Liver (tissue), 9 donors: Measurements from ENCODE around the gene GNA15. TPM values are rescaled to one million over a fixed set of nuclear protein-coding genes. Genes with fewer than 3 reads are reported as not detected.

Source experiments
- DNase-seq: peaks from one replicate; pipeline ENCODE4 v3.0.0-alpha.2; 2017; ENCODE audit warnings: low spot score
- H3K27ac ChIP-seq, 2 donors: one replicate each; pipeline ENCODE4 v1.7.0; 2013; ENCODE audit warnings: inconsistent platforms in 2 of 2, low read length in 2 of 2, control low read depth in 1 of 2, low read depth in 1 of 2, mild to moderate bottlenecking in 1 of 2
- H3K27me3 ChIP-seq, 4 donors: one replicate each; pipeline versions ENCODE4 v1.6.1 to v1.7.0; 2013; ENCODE audit warnings: low read length in 3 of 4, inconsistent platforms in 1 of 4, mild to moderate bottlenecking in 1 of 4, moderate library complexity in 1 of 4; ENCODE audit not compliant: control insufficient read depth in 4 of 4, insufficient read depth in 4 of 4
- H3K36me3 ChIP-seq, 4 donors: one replicate each; pipeline versions ENCODE4 v1.6.1 to v1.7.0; 2013; ENCODE audit warnings: low read length in 3 of 4, mild to moderate bottlenecking in 3 of 4, low read depth in 1 of 4, moderate library complexity in 1 of 4; ENCODE audit not compliant: control insufficient read depth in 4 of 4, insufficient read depth in 3 of 4
- H3K4me1 ChIP-seq, 4 donors: one replicate each; pipeline versions ENCODE4 v1.6.1 to v1.7.0; 2013; ENCODE audit warnings: low read length in 3 of 4, mild to moderate bottlenecking in 3 of 4, moderate library complexity in 1 of 4; ENCODE audit not compliant: control insufficient read depth in 4 of 4, insufficient read depth in 4 of 4
- H3K4me3 ChIP-seq, 3 donors: one replicate each; pipeline versions ENCODE4 v1.6.1 to v1.7.0; 2013; ENCODE audit warnings: low read length in 3 of 3, control low read depth in 1 of 3, low read depth in 1 of 3, mild to moderate bottlenecking in 1 of 3
- H3K9ac ChIP-seq, 2 donors: one replicate each; pipeline ENCODE4 v1.7.0; 2013; ENCODE audit warnings: low read length in 2 of 2, mild to moderate bottlenecking in 2 of 2, moderate library complexity in 2 of 2, control low read depth in 1 of 2, low read depth in 1 of 2
- H3K9me3 ChIP-seq, 4 donors: one replicate each; pipeline versions ENCODE4 v1.6.1 to v1.7.0; 2013; ENCODE audit warnings: low read length in 3 of 4; ENCODE audit not compliant: control insufficient read depth in 4 of 4
- EGR1 ChIP-seq, 2 donors: IDR thresholded peaks; 2 replicates each; pipeline ENCODE4 v1.6.1; 2016 to 2018; ENCODE audit warnings: antibody characterized with exemption in 2 of 2, low read depth in 2 of 2
- FOXA1 ChIP-seq: IDR thresholded peaks from 2 replicates; pipeline ENCODE4 v1.6.1; 2016; ENCODE audit warnings: antibody characterized with exemption
- FOXA2 ChIP-seq: IDR thresholded peaks from 2 replicates; pipeline ENCODE4 v1.6.1; 2016; ENCODE audit warnings: antibody characterized with exemption
- GABPA ChIP-seq, 2 donors: IDR thresholded peaks in 1 of 2; conservative IDR thresholded peaks in 1 of 2; 2 replicates each; pipeline ENCODE4 v1.6.1; 2016; ENCODE audit warnings: antibody characterized with exemption in 2 of 2, mild to moderate bottlenecking in 1 of 2, moderate library complexity in 1 of 2
- HNF4A ChIP-seq, 2 donors: conservative IDR thresholded peaks; 2 replicates each; pipeline ENCODE4 v1.6.1; 2016; ENCODE audit warnings: antibody characterized with exemption in 2 of 2, mild to moderate bottlenecking in 2 of 2
- JUND ChIP-seq, 2 donors: IDR thresholded peaks; 2 replicates each; pipeline ENCODE4 v1.6.1; 2016; ENCODE audit warnings: antibody characterized with exemption in 2 of 2
- RAD21 ChIP-seq, 2 donors: IDR thresholded peaks; 2 replicates each; pipeline ENCODE4 v1.6.1; 2016; ENCODE audit warnings: antibody characterized with exemption in 2 of 2, mild to moderate bottlenecking in 2 of 2
- RXRA ChIP-seq, 2 donors: IDR thresholded peaks; 2 replicates each; pipeline ENCODE4 v1.6.1; 2017 to 2018; ENCODE audit warnings: antibody characterized with exemption in 2 of 2, mild to moderate bottlenecking in 1 of 2
- SP1 ChIP-seq: IDR thresholded peaks from 2 replicates; pipeline ENCODE4 v1.6.1; 2018; ENCODE audit warnings: antibody characterized with exemption, mild to moderate bottlenecking
- TAF1 ChIP-seq: conservative IDR thresholded peaks from 2 replicates; pipeline ENCODE4 v1.6.1; 2016; ENCODE audit warnings: antibody characterized with exemption, mild to moderate bottlenecking
- YY1 ChIP-seq: IDR thresholded peaks from 2 replicates; pipeline ENCODE4 v1.6.1; 2016; ENCODE audit warnings: antibody characterized with exemption, mild to moderate bottlenecking
- WGBS: extraction: QIAGEN DNeasy Blood & Tissue Kit; methylation state at CpG from one replicate; pipeline ENCODE4 v1.1.7; 2013; 5-methylcytosine and 5-hydroxymethylcytosine counted together
- polyA plus RNA-seq, 2 donors: library from polyadenylated mRNA; stranded (reverse) in 1 of 2; unstranded in 1 of 2; fragments of 200-250 nt in 1 of 2; fragments of >200 nt in 1 of 2; fragmentation: Nextera tagmentation in 1 of 2; extraction: Ambion mirVana in 1 of 2; gene quantifications; one replicate each; pipeline versions ENCODE4 v1.2.1 to v1.2.3, GENCODE V29; 2013 to 2015
- total RNA-seq, 2 donors: library from RNA; depleted of rRNA; stranded (reverse); fragments of >200 nt; gene quantifications; one replicate each; pipeline ENCODE4 v1.2.3, GENCODE V29; 2014
- TF ChIP-seq, protein P1 (sequence below): IDR thresholded peaks from 2 replicates; pipeline ENCODE4 v1.6.1; 2016; ENCODE audit warnings: antibody characterized with exemption
- TF ChIP-seq, protein P2 (sequence below): fragments of 150-350 bp; IDR thresholded peaks from 2 replicates; pipeline ENCODE4 v1.5.1; 2017; ENCODE audit warnings: improper control_type of control experiment, low read depth, low read length; ENCODE audit not compliant: missing input control
- TF ChIP-seq, protein P3 (sequence below): IDR thresholded peaks from 2 replicates; pipeline ENCODE4 v1.6.1; 2016; ENCODE audit warnings: antibody characterized with exemption
- TF ChIP-seq, protein P4 (sequence below): IDR thresholded peaks from 2 replicates; pipeline ENCODE4 v1.6.1; 2016; ENCODE audit warnings: antibody characterized with exemption
- TF ChIP-seq, protein P5 (sequence below): IDR thresholded peaks from 2 replicates; pipeline ENCODE4 v1.6.1; 2016; ENCODE audit warnings: antibody characterized with exemption, mild to moderate bottlenecking
- donor health status: healthy.
- donor health status: healthy.
- donor health status: healthy.
- donor health status: healthy.
- donor health status: healthy.

GNA15 gene
- total and polyA plus RNA-seq, 4 donors, result 0.11 to 10.4 (median 1.4) TPM

DNA sequence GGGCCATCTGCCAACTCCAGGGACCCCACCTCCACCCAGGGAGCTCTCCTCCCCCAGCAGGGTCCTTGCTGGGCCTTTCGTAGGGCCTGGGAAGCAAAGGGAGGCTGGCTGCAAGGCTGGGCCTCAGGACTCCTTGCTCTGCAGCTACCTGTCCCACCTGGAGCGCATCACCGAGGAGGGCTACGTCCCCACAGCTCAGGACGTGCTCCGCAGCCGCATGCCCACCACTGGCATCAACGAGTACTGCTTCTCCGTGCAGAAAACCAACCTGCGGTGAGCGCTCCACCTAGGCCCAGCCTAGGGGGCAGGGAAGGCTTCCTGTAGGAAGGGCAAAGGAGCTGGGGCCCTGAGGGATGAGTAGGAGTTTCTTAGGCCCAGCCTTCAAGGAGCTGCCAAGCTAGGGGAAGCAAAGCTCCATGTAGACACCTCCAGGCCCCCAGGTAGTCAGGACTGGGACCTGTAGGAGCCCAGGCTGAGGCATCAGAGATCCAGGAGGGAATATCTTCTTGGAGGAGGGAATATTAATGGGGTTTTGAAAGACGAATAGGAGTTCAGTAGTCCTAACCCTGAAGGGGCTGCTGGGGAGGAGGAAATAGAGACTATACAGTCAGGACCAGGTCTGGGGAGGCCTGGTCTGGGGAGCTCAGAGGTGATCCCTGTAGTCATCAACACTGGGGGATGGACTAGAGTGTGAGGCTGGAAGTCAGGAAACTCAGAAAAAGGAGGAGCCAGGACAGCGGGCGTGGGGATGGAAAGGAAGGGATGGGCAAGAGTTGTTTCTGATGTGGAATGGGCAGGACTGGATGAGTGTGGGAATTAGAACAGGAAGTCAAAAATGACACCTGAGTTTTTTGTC, 16.0 kb downstream of the GNA15 start:
- H3K36me3 ChIP-seq, result no peaks in the 10 kb centered on the region
- DNase-seq, result no peak
- H3K4me3 ChIP-seq, result no peak overlapping the region
- H3K9me3 ChIP-seq, result no peaks in the 10 kb centered on the region
- TF ChIP-seq TAF1, result no peak
- TF ChIP-seq, protein P1, sequence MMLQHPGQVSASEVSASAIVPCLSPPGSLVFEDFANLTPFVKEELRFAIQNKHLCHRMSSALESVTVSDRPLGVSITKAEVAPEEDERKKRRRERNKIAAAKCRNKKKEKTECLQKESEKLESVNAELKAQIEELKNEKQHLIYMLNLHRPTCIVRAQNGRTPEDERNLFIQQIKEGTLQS, result no peak
- TF ChIP-seq, protein P2, sequence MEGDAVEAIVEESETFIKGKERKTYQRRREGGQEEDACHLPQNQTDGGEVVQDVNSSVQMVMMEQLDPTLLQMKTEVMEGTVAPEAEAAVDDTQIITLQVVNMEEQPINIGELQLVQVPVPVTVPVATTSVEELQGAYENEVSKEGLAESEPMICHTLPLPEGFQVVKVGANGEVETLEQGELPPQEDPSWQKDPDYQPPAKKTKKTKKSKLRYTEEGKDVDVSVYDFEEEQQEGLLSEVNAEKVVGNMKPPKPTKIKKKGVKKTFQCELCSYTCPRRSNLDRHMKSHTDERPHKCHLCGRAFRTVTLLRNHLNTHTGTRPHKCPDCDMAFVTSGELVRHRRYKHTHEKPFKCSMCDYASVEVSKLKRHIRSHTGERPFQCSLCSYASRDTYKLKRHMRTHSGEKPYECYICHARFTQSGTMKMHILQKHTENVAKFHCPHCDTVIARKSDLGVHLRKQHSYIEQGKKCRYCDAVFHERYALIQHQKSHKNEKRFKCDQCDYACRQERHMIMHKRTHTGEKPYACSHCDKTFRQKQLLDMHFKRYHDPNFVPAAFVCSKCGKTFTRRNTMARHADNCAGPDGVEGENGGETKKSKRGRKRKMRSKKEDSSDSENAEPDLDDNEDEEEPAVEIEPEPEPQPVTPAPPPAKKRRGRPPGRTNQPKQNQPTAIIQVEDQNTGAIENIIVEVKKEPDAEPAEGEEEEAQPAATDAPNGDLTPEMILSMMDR, result no peak
- TF ChIP-seq FOXA2, result no peak
- no peaks in the 10 kb centered on the region for H3K27me3 ChIP-seq
- H3K4me1 ChIP-seq, result no peaks in the 10 kb centered on the region
- H3K9ac ChIP-seq, result no peak overlapping the region
- WGBS, result 83% methylated on average over 14 of the region's 14 CpGs
- no peak overlapping the region for H3K27ac ChIP-seq

DNA sequence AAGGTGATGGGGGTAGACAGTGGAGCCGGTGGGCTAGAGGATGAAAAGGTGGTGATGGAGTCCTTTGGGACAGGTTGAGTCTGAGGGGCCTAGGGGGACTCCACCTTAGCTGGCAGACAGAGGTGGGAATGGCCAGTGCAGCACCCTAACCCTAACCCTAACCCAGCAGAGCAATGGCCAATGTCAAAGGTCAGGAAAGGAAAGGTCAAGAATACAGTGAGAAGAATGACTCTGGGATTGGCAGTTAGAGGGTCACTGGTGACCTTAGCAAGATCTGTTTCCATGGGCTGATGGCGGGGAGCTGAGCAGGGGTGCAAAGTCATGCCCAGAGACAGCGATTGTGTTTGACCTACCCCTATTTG, 16.6 kb downstream of the GNA15 start:
- Histone ChIP-seq H3K4me1 (no peaks in the 10 kb centered on the region), H3K9ac (no peak overlapping the region), H3K27me3 (no peaks in the 10 kb centered on the region), H3K9me3 (no peaks in the 10 kb centered on the region), H3K27ac (no peak overlapping the region), H3K4me3 (no peak overlapping the region), H3K36me3 (no peaks in the 10 kb centered on the region)
- no peak for TF ChIP-seq HNF4A (conservative IDR thresholded peaks at IDR 0.05)
- no peak for TF ChIP-seq SP1
- TF ChIP-seq FOXA1, result no peak
- TF ChIP-seq, protein P3, sequence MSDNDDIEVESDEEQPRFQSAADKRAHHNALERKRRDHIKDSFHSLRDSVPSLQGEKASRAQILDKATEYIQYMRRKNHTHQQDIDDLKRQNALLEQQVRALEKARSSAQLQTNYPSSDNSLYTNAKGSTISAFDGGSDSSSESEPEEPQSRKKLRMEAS, result no peak
- TF ChIP-seq FOXA2, result no peak
- TF ChIP-seq, protein P4, sequence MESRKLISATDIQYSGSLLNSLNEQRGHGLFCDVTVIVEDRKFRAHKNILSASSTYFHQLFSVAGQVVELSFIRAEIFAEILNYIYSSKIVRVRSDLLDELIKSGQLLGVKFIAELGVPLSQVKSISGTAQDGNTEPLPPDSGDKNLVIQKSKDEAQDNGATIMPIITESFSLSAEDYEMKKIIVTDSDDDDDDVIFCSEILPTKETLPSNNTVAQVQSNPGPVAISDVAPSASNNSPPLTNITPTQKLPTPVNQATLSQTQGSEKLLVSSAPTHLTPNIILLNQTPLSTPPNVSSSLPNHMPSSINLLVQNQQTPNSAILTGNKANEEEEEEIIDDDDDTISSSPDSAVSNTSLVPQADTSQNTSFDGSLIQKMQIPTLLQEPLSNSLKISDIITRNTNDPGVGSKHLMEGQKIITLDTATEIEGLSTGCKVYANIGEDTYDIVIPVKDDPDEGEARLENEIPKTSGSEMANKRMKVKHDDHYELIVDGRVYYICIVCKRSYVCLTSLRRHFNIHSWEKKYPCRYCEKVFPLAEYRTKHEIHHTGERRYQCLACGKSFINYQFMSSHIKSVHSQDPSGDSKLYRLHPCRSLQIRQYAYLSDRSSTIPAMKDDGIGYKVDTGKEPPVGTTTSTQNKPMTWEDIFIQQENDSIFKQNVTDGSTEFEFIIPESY, result no peak
- TF ChIP-seq, protein P5, sequence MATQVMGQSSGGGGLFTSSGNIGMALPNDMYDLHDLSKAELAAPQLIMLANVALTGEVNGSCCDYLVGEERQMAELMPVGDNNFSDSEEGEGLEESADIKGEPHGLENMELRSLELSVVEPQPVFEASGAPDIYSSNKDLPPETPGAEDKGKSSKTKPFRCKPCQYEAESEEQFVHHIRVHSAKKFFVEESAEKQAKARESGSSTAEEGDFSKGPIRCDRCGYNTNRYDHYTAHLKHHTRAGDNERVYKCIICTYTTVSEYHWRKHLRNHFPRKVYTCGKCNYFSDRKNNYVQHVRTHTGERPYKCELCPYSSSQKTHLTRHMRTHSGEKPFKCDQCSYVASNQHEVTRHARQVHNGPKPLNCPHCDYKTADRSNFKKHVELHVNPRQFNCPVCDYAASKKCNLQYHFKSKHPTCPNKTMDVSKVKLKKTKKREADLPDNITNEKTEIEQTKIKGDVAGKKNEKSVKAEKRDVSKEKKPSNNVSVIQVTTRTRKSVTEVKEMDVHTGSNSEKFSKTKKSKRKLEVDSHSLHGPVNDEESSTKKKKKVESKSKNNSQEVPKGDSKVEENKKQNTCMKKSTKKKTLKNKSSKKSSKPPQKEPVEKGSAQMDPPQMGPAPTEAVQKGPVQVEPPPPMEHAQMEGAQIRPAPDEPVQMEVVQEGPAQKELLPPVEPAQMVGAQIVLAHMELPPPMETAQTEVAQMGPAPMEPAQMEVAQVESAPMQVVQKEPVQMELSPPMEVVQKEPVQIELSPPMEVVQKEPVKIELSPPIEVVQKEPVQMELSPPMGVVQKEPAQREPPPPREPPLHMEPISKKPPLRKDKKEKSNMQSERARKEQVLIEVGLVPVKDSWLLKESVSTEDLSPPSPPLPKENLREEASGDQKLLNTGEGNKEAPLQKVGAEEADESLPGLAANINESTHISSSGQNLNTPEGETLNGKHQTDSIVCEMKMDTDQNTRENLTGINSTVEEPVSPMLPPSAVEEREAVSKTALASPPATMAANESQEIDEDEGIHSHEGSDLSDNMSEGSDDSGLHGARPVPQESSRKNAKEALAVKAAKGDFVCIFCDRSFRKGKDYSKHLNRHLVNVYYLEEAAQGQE, result no peak
- no peak for TF ChIP-seq YY1
- TF ChIP-seq EGR1 (IDR thresholded peaks at IDR 0.05; ENCODE audit: low read depth in 2 of 2), result no peak
- no peak for TF ChIP-seq GABPA (IDR thresholded peaks at IDR 0.05 in 1 of 2, conservative IDR thresholded peaks at IDR 0.05 in 1 of 2)
- TF ChIP-seq, protein P1, result no peak
- no peak for TF ChIP-seq RXRA (IDR thresholded peaks at IDR 0.05)
- TF ChIP-seq RAD21 (IDR thresholded peaks at IDR 0.05), result no peak
- TF ChIP-seq JUND (IDR thresholded peaks at IDR 0.05), result no peak
- TF ChIP-seq TAF1, result no peak
- 88% methylated on average over 3 of the region's 3 CpGs for WGBS
- no peak for DNase-seq
